ENCODE measurements around the gene NMUR2. TPM values are rescaled to one million over a fixed set of nuclear protein-coding genes. Genes with fewer than 3 reads are reported as not detected.

NMUR2 gene
- total and polyA plus RNA-seq, 2 donors (not counting 3 experiments of a cell fraction or from before 2014, with no cell fraction given) = not detected

DNA sequence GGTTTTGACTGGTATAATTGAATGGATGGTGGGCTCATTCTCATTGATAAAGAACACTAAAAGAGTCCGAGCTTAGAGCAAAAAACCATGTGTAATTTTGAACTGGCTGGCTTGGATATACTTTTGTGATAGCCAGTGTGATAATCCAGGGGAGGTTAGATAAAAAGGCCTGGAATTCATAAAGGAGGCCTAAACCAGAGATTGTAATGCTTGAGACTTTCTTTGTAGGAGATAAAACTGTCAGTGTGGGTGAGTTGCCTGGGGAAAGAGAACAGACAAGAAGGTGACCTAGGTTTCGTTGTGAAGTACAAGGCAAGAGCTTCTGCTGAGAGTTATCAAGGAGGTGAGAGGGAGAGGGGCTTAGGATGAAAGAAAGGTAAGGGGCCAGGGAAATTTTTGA, 17.0 kb upstream of the NMUR2 start:
- H3K4me1 ChIP-seq (ENCODE audit: control insufficient read depth, extremely low read depth, insufficient read depth, low read length) = no peaks in the 10 kb centered on the region
- no peak overlapping the region for H3K4me3 ChIP-seq (replicated peaks in 1 of 3; ENCODE audit: insufficient read depth in 1 of 3, low read depth in 1 of 3, low read length in 3 of 3)
- H3K9ac ChIP-seq (replicated peaks; ENCODE audit: extremely low read depth, insufficient read depth, low read length) = no peak overlapping the region
- no peaks in the 10 kb centered on the region for H4K20me1 ChIP-seq (replicated peaks; ENCODE audit: control insufficient read depth, extremely low read depth, insufficient read depth, low read length)
- H3K79me2 ChIP-seq (ENCODE audit: control insufficient read depth, insufficient read depth, low read length) = no peaks in the 10 kb centered on the region
- intact Hi-C loops (cut with micrococcal nuclease) = no loop called here
- ChIA-PET CTCF (no interaction called here), POLR2A (no interaction called here)
- dilution Hi-C loops (cut with MboI; ENCODE audit: extremely low pct_ligation_motif_present, low sequenced_read_pairs) = no loop called here
- no TSS peak for BruUV-seq (replicated peaks)
- TF ChIP-seq POLR2A (IDR thresholded peaks at IDR 0.05; ENCODE audit: low read depth, low read length) = no peak
- TF ChIP-seq, protein P1, sequence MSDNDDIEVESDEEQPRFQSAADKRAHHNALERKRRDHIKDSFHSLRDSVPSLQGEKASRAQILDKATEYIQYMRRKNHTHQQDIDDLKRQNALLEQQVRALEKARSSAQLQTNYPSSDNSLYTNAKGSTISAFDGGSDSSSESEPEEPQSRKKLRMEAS (IDR thresholded peaks at IDR 0.05; ENCODE audit: insufficient read depth, insufficient read length) = no peak
- TF ChIP-seq JUN (IDR thresholded peaks at IDR 0.05; ENCODE audit: borderline replicate concordance, insufficient read depth, insufficient read length, low read depth) = no peak
- no peak for TF ChIP-seq FOS (IDR thresholded peaks at IDR 0.05; ENCODE audit: borderline replicate concordance, insufficient read depth, low read length)
- TF ChIP-seq POLR2AphosphoS5 (IDR thresholded peaks at IDR 0.05; ENCODE audit: insufficient read depth, low read depth, low read length) = no peak
- no peak for TF ChIP-seq GATA2 (IDR thresholded peaks at IDR 0.05; ENCODE audit: insufficient read depth, insufficient read length, low read depth, low read length)
- TF ChIP-seq, protein P2, sequence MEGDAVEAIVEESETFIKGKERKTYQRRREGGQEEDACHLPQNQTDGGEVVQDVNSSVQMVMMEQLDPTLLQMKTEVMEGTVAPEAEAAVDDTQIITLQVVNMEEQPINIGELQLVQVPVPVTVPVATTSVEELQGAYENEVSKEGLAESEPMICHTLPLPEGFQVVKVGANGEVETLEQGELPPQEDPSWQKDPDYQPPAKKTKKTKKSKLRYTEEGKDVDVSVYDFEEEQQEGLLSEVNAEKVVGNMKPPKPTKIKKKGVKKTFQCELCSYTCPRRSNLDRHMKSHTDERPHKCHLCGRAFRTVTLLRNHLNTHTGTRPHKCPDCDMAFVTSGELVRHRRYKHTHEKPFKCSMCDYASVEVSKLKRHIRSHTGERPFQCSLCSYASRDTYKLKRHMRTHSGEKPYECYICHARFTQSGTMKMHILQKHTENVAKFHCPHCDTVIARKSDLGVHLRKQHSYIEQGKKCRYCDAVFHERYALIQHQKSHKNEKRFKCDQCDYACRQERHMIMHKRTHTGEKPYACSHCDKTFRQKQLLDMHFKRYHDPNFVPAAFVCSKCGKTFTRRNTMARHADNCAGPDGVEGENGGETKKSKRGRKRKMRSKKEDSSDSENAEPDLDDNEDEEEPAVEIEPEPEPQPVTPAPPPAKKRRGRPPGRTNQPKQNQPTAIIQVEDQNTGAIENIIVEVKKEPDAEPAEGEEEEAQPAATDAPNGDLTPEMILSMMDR (IDR thresholded peaks at IDR 0.05; ENCODE audit: extremely low read depth in 1 of 2, insufficient read depth in 1 of 2, low read depth in 1 of 2, low read length in 2 of 2) = no peak
- no peak for TF ChIP-seq MYC (IDR thresholded peaks at IDR 0.05; ENCODE audit: low read depth, low read length)
- no peak for TF ChIP-seq EZH2 (IDR thresholded peaks at IDR 0.05; ENCODE audit: borderline replicate concordance, low read depth, low read length, severe bottlenecking)
- no peak overlapping the region for H3K27ac ChIP-seq (ENCODE audit: insufficient read depth, low read depth, low read length)
- H3K36me3 ChIP-seq (ENCODE audit: control insufficient read depth in 2 of 2, extremely low read depth in 1 of 2, insufficient read depth in 2 of 2, low read length in 2 of 2) = no peaks in the 10 kb centered on the region
- H3K4me2 ChIP-seq (ENCODE audit: insufficient read depth, low read length) = no peak overlapping the region
- FAIRE-seq = no peak
- H3K27me3 ChIP-seq (ENCODE audit: control insufficient read depth in 2 of 2, insufficient read depth in 2 of 2, low read length in 2 of 2) = no peaks in the 10 kb centered on the region
- H3K9me1 ChIP-seq (replicated peaks; ENCODE audit: control insufficient read depth, extremely low read depth, insufficient read depth, low read length) = no peaks in the 10 kb centered on the region
- no peak for DNase-seq (ENCODE audit: low read depth, low spot score)
- no peaks in the 10 kb centered on the region for H3K9me3 ChIP-seq (replicated peaks; ENCODE audit: control insufficient read depth, insufficient read depth, low read length)
- H2AFZ ChIP-seq (ENCODE audit: low read depth, low read length) = no peak overlapping the region

Measured in endothelial cell of umbilical vein (primary cell).